ENCODE results near the gene EPHA5.

The EPHA5 gene
- total RNA-seq, result 0 to 1.3 (median 0) reads per million in 9 experiments

DNA sequence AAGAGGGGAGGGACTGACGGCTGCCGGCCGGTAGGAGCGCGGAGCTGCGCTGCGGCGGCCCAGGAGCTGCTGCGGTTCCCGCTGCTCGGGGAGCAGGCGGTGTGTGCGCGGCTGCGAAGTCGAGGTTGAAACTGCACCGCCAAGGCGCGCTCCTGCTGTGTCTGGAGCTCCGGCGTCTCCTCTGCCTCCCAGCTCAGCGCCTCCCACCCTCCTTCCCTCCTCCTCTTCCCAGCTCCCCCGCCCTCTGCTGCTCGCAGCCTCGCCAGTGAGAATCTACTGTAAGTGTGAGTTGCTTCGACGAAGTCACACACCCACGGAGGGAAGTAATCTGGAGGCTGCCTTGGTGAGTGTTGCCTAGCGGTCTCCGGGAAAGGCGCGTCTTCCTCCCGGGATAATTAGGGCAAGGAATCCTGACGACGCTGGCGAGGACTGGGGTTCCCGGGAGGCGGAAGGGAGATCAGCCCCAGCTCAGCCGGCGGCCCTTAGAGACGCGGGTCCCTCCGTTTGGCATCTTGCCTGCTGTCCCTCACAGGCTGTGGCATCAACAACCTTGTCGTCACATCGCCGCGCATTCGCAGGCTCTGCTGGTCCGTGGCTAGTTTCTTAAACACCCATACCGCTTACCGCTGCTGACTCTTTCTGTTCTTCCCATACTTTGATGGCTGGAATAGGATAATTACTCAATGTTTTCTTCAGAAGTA is at the start of gene EPHA5:
Gene EPHA5 (minus strand): TSS at position 159 of the 701 bp plus-strand sequence. CDS start 747 bp downstream, outside the sequence.
- no peak within 1 kb of the TSS for H3K27ac Mint-ChIP-seq
- no peaks in the 10 kb centered on the region for H3K4me1 Mint-ChIP-seq (ENCODE audit: low read depth in 2 of 2)
- H3K27me3 Mint-ChIP-seq, result peaks cover 10 to 29% of the 10 kb centered on the region in 2 donors
- no peak for ATAC-seq (replicated peaks)
- peaks cover 11 to 14% of the 10 kb centered on the region in 2 donors for H3K9me3 Mint-ChIP-seq
- no peak for DNase-seq
- no peaks in the 10 kb centered on the region for H3K36me3 Mint-ChIP-seq (ENCODE audit: insufficient read depth)
- no peak within 1 kb of the TSS for H3K4me3 Mint-ChIP-seq

DNA sequence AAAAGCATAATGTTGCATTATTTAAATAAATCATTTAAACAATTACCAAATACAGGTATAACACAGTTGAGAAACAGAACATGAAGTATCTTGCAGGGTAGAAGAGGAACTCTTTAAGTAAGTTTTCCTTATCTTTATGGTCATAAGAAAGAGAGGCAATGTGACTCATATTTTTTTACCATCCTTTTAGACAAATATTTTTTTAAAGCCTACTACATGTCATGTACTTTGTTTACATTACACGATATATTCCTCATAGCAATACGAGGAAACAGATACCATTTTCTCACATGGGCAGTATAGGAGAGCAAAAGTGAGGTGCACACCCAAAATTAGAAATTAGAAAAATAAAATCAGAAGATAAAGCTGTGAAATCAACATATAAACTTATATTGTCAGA is 49.3 kb upstream of the EPHA5 start:
- H3K27ac Mint-ChIP-seq, result no peak overlapping the region
- no peaks in the 10 kb centered on the region for H3K27me3 Mint-ChIP-seq
- peaks cover 2 to 12% of the 10 kb centered on the region in 2 donors for H3K9me3 Mint-ChIP-seq
- no peak for ATAC-seq (replicated peaks)
- no peaks in the 10 kb centered on the region for H3K4me1 Mint-ChIP-seq (ENCODE audit: low read depth in 2 of 2)
- DNase-seq, result no peak
- H3K4me3 Mint-ChIP-seq, result no peak overlapping the region
- no peaks in the 10 kb centered on the region for H3K36me3 Mint-ChIP-seq (ENCODE audit: insufficient read depth)

DNA sequence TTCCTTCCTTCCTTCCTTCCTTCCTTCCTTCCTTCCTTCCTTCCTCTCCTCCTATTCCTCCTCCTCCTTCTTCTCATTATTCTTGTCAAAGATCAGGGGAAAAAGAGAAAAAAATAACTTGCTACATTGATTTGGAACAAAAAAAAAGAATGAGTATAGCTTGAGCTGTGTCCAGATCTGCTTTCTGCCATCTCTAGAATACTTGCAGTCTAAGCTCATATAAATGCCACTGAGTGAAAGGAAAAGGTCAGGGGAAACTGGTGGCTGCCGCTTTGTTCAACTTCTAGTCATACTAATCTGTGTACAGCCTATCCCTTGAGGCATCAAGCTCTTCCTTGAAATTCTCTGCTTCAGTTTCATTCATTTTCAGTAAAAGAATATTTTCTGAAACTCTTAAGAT is 28.3 kb upstream of the EPHA5 start:
- Mint-ChIP-seq H3K27me3 (no peaks in the 10 kb centered on the region), H3K9me3 (peaks cover 9 to 19% of the 10 kb centered on the region in 2 donors), H3K4me1 (ENCODE audit: low read depth in 2 of 2) (no peaks in the 10 kb centered on the region), H3K36me3 (ENCODE audit: insufficient read depth) (no peaks in the 10 kb centered on the region), H3K4me3 (no peak overlapping the region), H3K27ac (no peak overlapping the region)
- ATAC-seq (replicated peaks) (no peak), DNase-seq (no peak)

DNA sequence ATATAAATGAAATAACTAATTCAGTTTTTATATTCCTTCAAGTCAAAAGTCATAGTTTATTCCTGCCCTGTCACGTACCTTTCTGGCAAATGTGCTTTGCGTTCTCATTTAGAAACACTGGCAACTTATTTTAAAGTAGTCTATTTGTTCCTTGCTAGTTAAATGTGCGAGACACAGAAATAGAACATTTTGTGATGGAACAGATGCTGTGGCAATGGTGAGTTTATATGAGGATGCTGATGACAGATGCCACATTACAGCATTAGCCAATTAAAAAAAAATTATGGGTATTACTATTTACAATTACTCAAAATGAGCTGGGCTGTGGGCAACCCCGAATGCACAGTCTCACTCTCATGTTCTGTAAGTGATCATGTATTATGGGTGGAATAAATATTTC is 26.1 kb upstream of the EPHA5 start:
- no peak overlapping the region for H3K4me3 Mint-ChIP-seq
- ATAC-seq (replicated peaks) (no peak), DNase-seq (no peak)
- no peak overlapping the region for H3K27ac Mint-ChIP-seq
- H3K36me3 Mint-ChIP-seq (ENCODE audit: insufficient read depth), result no peaks in the 10 kb centered on the region
- no peaks in the 10 kb centered on the region for H3K27me3 Mint-ChIP-seq
- H3K9me3 Mint-ChIP-seq, result peaks cover 9 to 19% of the 10 kb centered on the region in 2 donors
- H3K4me1 Mint-ChIP-seq (ENCODE audit: low read depth in 2 of 2), result no peaks in the 10 kb centered on the region

DNA sequence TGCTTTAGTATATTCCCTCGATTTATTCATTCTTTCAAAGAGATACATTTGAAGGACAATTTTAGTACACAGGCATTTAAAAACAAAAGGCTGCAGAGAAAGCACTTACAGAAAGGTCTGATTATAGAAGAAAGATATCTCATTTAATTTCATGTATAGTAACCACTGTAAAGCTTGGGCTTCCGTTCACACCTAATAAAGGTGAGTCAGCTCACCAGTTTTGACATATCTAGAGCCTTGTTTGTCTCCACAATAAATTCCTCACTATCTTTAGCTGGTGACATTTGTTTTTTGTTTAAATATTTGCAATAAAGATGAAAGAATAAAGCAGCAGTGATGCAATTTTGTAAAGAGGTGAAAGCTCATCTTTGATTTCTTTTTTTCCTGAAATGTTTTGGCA is 1.1 kb upstream of the EPHA5 start:
- H3K4me3 Mint-ChIP-seq, result no peak overlapping the region
- H3K4me1 Mint-ChIP-seq (ENCODE audit: low read depth in 2 of 2), result no peaks in the 10 kb centered on the region
- H3K36me3 Mint-ChIP-seq (ENCODE audit: insufficient read depth), result no peaks in the 10 kb centered on the region
- ATAC-seq (replicated peaks) (no peak), DNase-seq (no peak)
- peaks cover 11 to 14% of the 10 kb centered on the region in 2 donors for H3K9me3 Mint-ChIP-seq
- H3K27ac Mint-ChIP-seq, result no peak overlapping the region
- H3K27me3 Mint-ChIP-seq, result peaks cover 10 to 29% of the 10 kb centered on the region in 2 donors

DNA sequence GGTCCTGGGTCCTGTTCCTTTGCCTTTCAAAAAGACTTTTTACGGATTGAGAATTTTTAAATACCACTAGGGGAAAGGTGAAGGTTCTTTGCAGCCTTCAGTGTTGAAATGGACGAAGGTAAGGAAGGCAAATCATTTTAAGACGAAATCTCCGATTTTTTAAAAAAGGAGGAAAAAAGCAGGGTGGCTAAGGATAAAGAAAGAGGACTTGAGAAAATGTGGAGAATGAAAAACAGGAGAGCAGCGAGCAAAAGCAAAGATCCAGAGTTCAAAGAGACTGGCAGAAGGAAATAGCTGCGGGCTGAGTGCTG is 314 bp downstream of the EPHA5 start:
- Mint-ChIP-seq H3K9me3 (peaks cover 11 to 14% of the 10 kb centered on the region in 2 donors), H3K36me3 (ENCODE audit: insufficient read depth) (no peaks in the 10 kb centered on the region), H3K27me3 (peaks cover 10 to 29% of the 10 kb centered on the region in 2 donors), H3K4me3 (no peak overlapping the region), H3K27ac (no peak overlapping the region), H3K4me1 (ENCODE audit: low read depth in 2 of 2) (no peaks in the 10 kb centered on the region)
- no peak for DNase-seq
- no peak for ATAC-seq (replicated peaks)

DNA sequence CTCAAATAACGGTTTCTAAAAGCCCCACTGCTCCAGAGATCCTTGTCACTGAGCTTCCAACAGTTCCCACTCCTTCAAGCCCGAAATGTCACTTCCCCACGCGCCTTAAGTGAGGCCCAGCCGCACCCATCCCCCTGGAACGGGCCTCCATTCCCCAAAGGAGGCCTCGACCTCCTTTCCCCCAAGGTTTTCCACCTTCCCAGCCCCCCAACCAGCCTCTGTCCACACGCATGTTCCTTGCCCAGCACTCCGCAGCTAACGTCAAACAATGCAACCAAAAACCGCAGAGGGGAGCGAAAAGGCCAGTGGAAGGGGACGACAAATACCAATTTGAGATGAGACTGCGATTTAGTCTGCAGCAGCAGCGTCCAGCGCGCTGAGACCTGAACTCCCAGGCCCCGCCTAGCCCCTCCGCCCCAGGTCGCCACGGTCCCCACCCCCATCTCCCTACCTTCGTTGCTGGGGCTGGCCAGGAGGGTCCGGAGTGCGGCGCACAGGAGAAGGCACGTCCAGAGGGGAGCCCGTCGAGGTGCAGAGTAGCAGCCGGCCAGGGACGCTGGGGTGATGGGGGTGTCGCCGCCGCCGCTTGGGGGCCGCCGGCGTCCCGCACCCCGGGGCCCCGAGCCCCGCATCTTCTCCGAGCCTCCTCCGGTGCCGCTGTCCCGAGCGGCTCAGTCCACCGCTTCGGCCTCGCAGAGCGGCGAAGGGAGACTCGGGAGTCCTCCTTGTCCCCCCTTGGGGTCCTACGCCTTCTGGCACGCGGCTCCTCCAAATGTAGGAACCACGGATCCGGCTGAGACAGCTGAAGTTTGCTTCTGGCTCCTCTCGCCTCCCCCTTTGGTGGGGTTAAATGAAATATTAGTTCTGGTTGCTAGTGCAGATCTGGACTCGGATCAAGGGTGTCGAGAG is 924 bp downstream of the EPHA5 start:
- ATAC-seq (replicated peaks) (no peak), DNase-seq (no peak)
- H3K36me3 Mint-ChIP-seq (ENCODE audit: insufficient read depth), result no peaks in the 10 kb centered on the region
- H3K27ac Mint-ChIP-seq, result no peak overlapping the region
- peaks cover 11 to 14% of the 10 kb centered on the region in 2 donors for H3K9me3 Mint-ChIP-seq
- no peak overlapping the region for H3K4me3 Mint-ChIP-seq
- H3K27me3 Mint-ChIP-seq, result peaks cover 10 to 29% of the 10 kb centered on the region in 2 donors
- no peaks in the 10 kb centered on the region for H3K4me1 Mint-ChIP-seq (ENCODE audit: low read depth in 2 of 2)

DNA sequence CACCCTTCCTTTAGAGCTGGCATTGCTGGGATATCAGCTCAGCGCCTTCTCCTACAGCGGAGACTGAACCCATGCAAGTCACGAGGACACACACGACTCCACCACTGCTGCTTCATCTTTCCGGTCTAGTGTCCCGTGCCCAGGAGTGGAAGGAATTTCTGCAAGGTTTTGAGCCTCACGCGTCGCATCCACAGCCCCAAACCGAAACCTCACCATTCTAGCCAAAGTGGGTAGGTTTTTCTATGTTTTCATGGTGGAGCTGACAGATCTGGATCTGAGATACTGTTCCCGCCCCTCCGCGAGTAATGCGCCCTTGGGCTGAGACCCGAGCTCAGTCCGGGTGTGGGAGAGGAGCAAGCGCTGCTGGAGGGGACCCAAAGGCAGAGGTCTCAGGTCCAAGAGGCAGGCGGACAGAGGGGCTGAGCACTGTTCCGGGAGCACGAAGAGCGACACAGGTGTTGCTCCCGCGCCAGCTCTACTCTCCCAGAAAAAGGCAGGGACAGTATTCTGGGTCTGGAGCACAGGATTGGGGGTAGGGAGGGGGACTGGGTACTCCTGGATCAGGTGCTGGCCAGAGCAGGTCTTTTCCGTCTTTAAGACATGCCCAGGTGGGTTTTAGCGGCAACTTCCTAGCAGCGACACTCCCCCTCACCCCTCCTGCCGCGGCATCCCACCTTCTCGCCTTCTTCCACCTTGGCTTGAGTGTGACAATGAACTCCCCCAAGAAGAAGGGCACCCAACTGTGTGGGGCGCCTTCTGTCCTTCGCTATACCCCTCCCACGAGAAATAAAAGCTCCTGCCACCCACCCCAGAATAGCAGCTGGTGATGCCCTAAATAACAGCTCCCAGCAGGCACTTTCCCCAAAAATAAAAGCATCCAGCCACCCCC is 1.8 kb downstream of the EPHA5 start:
- ATAC-seq (replicated peaks), result no peak

DNA sequence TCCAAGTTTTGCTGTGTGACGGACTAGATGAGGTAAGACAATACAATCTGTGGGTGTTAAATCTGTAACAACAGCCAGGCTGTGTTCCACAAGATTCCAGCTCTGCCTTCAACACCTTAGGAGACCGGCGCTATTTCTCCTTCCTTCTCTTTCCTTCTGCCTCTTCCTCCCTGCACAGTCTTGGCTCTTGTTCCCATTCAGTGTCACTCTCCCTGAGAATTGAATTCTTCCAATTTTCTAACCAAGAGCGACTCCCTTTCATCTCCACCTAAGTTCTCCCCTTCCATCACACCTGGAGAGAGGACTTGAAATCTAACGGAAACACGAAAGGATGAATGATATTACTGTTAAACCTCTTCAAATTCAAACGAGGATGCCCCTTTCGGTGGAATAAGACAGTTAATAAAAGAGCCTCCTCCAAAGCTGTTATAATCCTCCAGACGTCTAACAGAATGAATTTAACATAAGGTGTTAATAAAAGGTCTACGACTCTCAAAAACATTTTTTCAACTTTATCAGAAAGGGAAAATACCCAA is 2.7 kb downstream of the EPHA5 start:
- no peak for ATAC-seq (replicated peaks)
- no peaks in the 10 kb centered on the region for H3K4me1 Mint-ChIP-seq (ENCODE audit: low read depth in 2 of 2)
- no peak for DNase-seq
- no peak overlapping the region for H3K4me3 Mint-ChIP-seq
- H3K9me3 Mint-ChIP-seq, result peaks cover 8 to 9% of the 10 kb centered on the region in 2 donors
- H3K27me3 Mint-ChIP-seq, result peaks cover 10 to 29% of the 10 kb centered on the region in 2 donors
- H3K27ac Mint-ChIP-seq, result no peak overlapping the region
- no peaks in the 10 kb centered on the region for H3K36me3 Mint-ChIP-seq (ENCODE audit: insufficient read depth)

More for the DNA sequence above, 1.8 kb downstream of the EPHA5 start:
- no peak overlapping the region for H3K4me3 Mint-ChIP-seq
- no peak for DNase-seq
- H3K4me1 Mint-ChIP-seq (ENCODE audit: low read depth in 2 of 2), result no peaks in the 10 kb centered on the region
- peaks cover 11% of the 10 kb centered on the region in 2 donors for H3K9me3 Mint-ChIP-seq
- no peaks in the 10 kb centered on the region for H3K36me3 Mint-ChIP-seq (ENCODE audit: insufficient read depth)
- peaks cover 10 to 29% of the 10 kb centered on the region in 2 donors for H3K27me3 Mint-ChIP-seq
- H3K27ac Mint-ChIP-seq, result no peak overlapping the region

DNA sequence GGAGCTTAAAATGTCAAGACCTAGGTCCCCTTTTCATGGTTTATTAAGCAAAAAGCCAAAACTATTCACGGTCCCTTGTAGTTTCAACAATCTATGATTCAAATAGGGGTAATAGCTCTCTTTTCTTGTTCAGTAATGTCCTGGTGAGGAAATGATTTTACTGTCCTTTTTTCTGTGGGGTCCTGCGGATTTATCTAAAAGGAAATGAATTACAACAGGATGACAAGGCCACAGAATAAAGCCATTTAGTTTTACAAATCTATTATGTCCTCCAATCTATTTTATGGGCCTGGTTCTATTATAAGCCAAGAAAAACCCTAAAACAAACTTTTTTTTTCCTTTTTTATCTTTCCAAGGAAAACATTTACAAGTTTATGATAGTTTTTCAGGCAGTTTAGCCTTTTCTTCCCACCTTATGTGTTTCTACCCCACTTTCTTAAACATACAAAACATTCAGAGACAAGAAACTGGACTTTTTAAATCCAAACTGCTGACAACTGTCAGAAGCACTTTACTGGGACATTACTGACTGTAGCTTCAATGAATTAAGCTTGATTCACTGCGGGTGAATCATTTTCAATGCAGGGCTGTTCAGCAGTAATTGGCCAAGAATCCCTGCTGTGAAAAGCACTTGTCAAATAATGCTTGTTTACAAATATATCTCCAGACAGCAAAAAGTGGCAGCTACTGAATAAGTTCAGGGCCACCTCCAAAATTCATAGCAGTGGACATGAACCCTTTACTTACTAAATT is 4.3 kb downstream of the EPHA5 start:
- Mint-ChIP-seq H3K27me3 (peaks cover 10 to 29% of the 10 kb centered on the region in 2 donors), H3K9me3 (peaks cover 6 to 9% of the 10 kb centered on the region in 2 donors), H3K4me1 (ENCODE audit: low read depth in 2 of 2) (no peaks in the 10 kb centered on the region), H3K27ac (no peak overlapping the region), H3K4me3 (no peak overlapping the region), H3K36me3 (ENCODE audit: insufficient read depth) (no peaks in the 10 kb centered on the region)
- ATAC-seq (replicated peaks) (no peak), DNase-seq (no peak)

DNA sequence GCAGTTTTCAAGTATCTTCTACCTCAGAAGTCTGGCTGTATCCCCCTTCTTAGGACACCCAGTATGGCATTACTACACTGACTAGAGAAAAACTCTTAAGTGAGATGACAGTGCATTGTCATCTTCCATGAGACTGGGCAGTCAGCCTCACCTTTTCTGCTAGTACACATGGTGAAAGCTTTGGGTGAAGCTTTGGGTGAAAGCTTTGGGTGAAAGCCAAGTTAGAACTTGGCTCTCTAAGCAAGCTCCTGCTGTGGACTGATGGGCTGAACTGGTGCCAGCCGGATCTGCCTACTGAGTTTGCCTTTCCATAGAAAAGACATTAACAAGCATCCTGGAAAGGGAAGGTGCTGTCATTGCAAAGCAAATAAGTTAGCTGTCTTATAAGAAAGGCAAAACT is 8.8 kb downstream of the EPHA5 start:
- no peak for DNase-seq
- no peak for ATAC-seq (replicated peaks)
- Mint-ChIP-seq H3K4me3 (no peak overlapping the region), H3K27ac (no peak overlapping the region), H3K9me3 (peaks cover 0 to 4% of the 10 kb centered on the region in 2 donors), H3K4me1 (ENCODE audit: low read depth in 2 of 2) (no peaks in the 10 kb centered on the region), H3K27me3 (no peaks in the 10 kb centered on the region), H3K36me3 (ENCODE audit: insufficient read depth) (no peaks in the 10 kb centered on the region)

DNA sequence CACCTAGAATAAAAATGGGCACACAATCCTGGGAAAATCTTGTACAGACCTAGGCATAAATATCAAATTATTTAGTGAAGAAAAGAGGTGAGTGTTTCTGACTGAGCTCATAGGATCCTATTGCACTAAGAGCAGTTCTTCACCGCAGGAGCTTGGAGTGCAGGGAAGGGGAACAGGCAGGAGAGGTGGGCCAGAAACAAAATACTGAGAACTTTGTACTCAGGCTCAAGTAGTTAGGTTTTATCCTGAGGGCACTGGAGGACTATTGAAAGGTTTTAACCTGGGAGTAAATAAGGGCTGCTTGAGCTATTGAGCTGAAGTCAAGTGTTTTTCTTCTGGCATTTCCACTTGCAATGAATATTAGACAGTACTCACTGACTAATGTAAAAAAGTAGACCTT is 12.2 kb downstream of the EPHA5 start:
- Mint-ChIP-seq H3K36me3 (ENCODE audit: insufficient read depth) (no peaks in the 10 kb centered on the region), H3K4me3 (no peak overlapping the region), H3K9me3 (peaks cover 0 to 5% of the 10 kb centered on the region in 2 donors), H3K4me1 (ENCODE audit: low read depth in 2 of 2) (no peaks in the 10 kb centered on the region), H3K27me3 (no peaks in the 10 kb centered on the region), H3K27ac (no peak overlapping the region)
- ATAC-seq (replicated peaks), result no peak
- DNase-seq, result no peak
